Measurements from ENCODE around the gene SPA17.

DNA sequence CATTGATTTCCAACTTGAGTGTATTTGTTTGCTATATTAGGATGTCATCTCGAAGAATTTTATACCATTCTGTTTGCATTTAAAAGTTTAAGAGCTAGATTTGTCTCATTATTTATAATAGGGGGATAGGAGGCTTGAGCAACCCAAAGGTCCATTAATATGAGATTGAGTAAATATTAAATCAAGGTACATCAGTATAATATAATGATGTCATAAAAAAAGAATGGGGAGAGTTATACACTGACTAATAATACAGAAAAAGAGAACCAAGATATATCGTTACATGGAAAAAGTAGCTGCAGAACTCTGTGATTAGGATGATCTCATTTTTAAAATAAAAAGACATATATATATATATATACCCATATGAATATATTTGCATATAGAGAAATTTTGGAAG lies 19.4 kb downstream of the SPA17 start:
- TF ChIP-seq, protein P1, sequence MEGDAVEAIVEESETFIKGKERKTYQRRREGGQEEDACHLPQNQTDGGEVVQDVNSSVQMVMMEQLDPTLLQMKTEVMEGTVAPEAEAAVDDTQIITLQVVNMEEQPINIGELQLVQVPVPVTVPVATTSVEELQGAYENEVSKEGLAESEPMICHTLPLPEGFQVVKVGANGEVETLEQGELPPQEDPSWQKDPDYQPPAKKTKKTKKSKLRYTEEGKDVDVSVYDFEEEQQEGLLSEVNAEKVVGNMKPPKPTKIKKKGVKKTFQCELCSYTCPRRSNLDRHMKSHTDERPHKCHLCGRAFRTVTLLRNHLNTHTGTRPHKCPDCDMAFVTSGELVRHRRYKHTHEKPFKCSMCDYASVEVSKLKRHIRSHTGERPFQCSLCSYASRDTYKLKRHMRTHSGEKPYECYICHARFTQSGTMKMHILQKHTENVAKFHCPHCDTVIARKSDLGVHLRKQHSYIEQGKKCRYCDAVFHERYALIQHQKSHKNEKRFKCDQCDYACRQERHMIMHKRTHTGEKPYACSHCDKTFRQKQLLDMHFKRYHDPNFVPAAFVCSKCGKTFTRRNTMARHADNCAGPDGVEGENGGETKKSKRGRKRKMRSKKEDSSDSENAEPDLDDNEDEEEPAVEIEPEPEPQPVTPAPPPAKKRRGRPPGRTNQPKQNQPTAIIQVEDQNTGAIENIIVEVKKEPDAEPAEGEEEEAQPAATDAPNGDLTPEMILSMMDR (conservative IDR thresholded peaks at IDR 0.05; ENCODE audit: low read length) = no peak
- no peak for TF ChIP-seq EZH2phosphoT487 (IDR thresholded peaks at IDR 0.05; ENCODE audit: borderline replicate concordance, low read depth, low read length)

Measured in OCI-LY7 (cell line).